Left ventricle myocardium inferior (tissue), 1 donor: ENCODE results near the gene LPCAT2. TPM values are rescaled to one million over a fixed set of nuclear protein-coding genes. Genes with fewer than 3 reads are reported as not detected.
"Not testable (repeated sequence)": the region's sequence is repeated elsewhere in the genome, so short reads cannot be mapped to it uniquely, and the experiment has no call there.

ENCODE experiments used
- DNase-seq: peaks from one replicate; pipeline ENCODE4 v3.0.0-alpha.2; 2020
- H3K27ac ChIP-seq: fragments of 200-600 bp; replicated peaks from 2 replicates; pipeline ENCODE4 v1.8.0; 2021
- H3K27me3 ChIP-seq: fragments of 200-600 bp; 2 replicates; pipeline ENCODE4 v1.8.0; 2021; ENCODE audit warnings: low read depth
- H3K36me3 ChIP-seq: fragments of 200-600 bp; 2 replicates; pipeline ENCODE4 v1.8.0; 2021
- H3K4me1 ChIP-seq: fragments of 200-600 bp; 2 replicates; pipeline ENCODE4 v1.8.0; 2021
- H3K4me3 ChIP-seq: fragments of 200-600 bp; 2 replicates; pipeline ENCODE4 v1.8.0; 2021; ENCODE audit warnings: mild to moderate bottlenecking, moderate library complexity
- H3K9me3 ChIP-seq: fragments of 200-600 bp; replicated peaks from 2 replicates; pipeline ENCODE4 v1.8.0; 2021
- CTCF ChIP-seq: fragments of 200-600 bp; IDR thresholded peaks from 2 replicates; pipeline ENCODE4 v1.8.0; 2021; ENCODE audit warnings: antibody characterized with exemption, mild to moderate bottlenecking, borderline replicate concordance
- intact Hi-C: fragments of 100-400 bp; cut with micrococcal nuclease; formaldehyde crosslinking; loops from one replicate; pipeline ENCODE4 v1.11.0; 2022
- total RNA-seq: library from RNA; stranded (reverse); fragmentation: NEBNext Ultra II Directional; extraction: Animal tissue kit (Norgen Biotek cat#: 25700); gene quantifications from one replicate; pipeline ENCODE4 v1.2.1, GENCODE V29; 2021
- donor health status: DM: no; HTN: yes; CAD: no; lungs with severe emphysema.

Gene LPCAT2
- total RNA-seq, 1 donor from 2014 or later = 6.9 TPM

DNA sequence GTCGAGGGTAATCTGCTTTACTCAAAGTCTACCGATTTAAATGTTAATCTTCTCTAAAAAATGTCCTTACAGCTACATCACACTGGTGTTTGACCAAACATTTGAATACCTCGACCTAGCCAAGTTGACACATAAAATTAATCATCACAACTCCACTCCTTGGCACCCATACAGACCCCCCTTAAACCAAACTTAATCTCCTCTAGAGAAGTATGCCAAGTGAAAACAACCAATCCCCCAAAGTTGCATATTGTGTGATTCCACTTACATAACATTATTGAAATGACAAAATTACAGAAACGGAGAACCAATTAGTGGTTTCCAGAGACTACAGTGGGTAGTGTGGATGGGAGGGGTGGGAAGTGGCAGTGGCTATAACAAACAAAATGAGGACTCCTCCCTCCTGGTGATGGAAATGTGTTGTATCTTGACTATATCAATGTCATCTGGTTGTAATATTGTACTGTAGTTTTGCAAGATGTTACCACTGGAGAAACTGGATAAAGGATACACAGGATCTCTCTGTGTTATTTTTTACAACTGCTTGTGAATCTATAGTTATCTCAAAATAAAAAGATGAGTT lies 97.0 kb downstream of the LPCAT2 start:
- H3K9me3 ChIP-seq = peaks cover 11% of the 10 kb centered on the region

GRCh38 chr16:55613613-55614335 lies 104.9 kb downstream of the LPCAT2 start:
- no peak overlapping the region for H3K27ac ChIP-seq
- H3K4me1 ChIP-seq = no peaks in the 10 kb centered on the region
- TF ChIP-seq CTCF = no peak
- no peak for DNase-seq
- H3K4me3 ChIP-seq = no peak overlapping the region
- intact Hi-C loops = no loop called here
- H3K27me3 ChIP-seq = peaks cover 17% of the 10 kb centered on the region
- H3K9me3 ChIP-seq = peaks cover 18% of the 10 kb centered on the region
- H3K36me3 ChIP-seq = no peaks in the 10 kb centered on the region

More for the DNA sequence above, 97.0 kb downstream of the LPCAT2 start:
- Histone ChIP-seq H3K4me3 (no peak overlapping the region), H3K4me1 (no peaks in the 10 kb centered on the region), H3K27me3 (no peaks in the 10 kb centered on the region), H3K36me3 (no peaks in the 10 kb centered on the region), H3K27ac (no peak overlapping the region)
- no peak for DNase-seq
- TF ChIP-seq CTCF = no peak
- intact Hi-C loops = no loop called here

DNA sequence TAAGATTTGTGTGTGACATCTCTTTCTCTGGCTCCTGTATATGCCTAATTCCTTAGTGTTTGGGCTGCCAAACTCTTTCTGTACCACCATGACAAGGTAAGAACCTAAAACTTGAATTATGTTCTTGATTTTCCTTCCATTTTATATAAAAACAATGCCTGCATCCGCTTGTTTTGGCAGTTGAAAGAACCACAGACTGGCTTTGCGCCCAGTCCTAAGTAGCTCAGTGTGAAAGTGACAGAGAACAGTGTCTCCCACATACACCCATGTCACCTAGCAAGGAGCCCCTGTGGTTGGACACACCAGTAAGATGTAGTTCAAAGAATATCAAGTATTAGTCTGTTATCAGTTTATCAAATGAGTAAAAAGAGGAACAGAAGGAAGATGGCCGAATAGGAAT lies 106.2 kb downstream of the LPCAT2 start:
- peaks cover 9% of the 10 kb centered on the region for H3K9me3 ChIP-seq
- DNase-seq = no peak
- H3K27ac ChIP-seq = no peak overlapping the region
- H3K27me3 ChIP-seq = peaks cover 17% of the 10 kb centered on the region
- H3K4me3 ChIP-seq = no peak overlapping the region
- no peaks in the 10 kb centered on the region for H3K36me3 ChIP-seq
- no peak for TF ChIP-seq CTCF
- H3K4me1 ChIP-seq = no peaks in the 10 kb centered on the region
- intact Hi-C loops = no loop called here

- H3K27ac ChIP-seq, H3K9me3 ChIP-seq, H3K4me3 ChIP-seq, H3K4me1 ChIP-seq, H3K36me3 ChIP-seq, intact Hi-C loops, DNase-seq: not testable (repeated sequence)
- H3K27me3 ChIP-seq = peaks cover 17% of the 10 kb centered on the region
Observed at GRCh38 chr16:55615670-55616069, 106.8 kb downstream of the LPCAT2 start.

- peaks cover 5% of the 10 kb centered on the region for H3K9me3 ChIP-seq
- intact Hi-C loops = no loop called here
- H3K4me1 ChIP-seq = no peaks in the 10 kb centered on the region
Observed at GRCh38 chr16:55621771-55622170, 112.9 kb downstream of the LPCAT2 start.

More at GRCh38 chr16:55621771-55622170, 112.9 kb downstream of the LPCAT2 start:
- no peak for DNase-seq
- Histone ChIP-seq H3K27me3 (no peaks in the 10 kb centered on the region), H3K36me3 (no peaks in the 10 kb centered on the region), H3K4me3 (no peak overlapping the region), H3K27ac (no peak overlapping the region)
- TF ChIP-seq CTCF = no peak
